OCI-LY7 (cell line): Measurements from ENCODE around the gene TCFL5. TPM values are rescaled to one million over a fixed set of nuclear protein-coding genes. Genes with fewer than 3 reads are reported as not detected.

Source experiments
- BruUV-seq: library from RNA; stranded (reverse); fragments of 400-500 nt; replicated peaks from 2 replicates; lab custom pipeline; 2021; lab: Mats Ljungman, UMichigan
- CTCF ChIA-PET: fragments of 300-600 bp; sonication (Branson Sonifier 250); formaldehyde crosslinking; loops from one replicate; lab custom pipeline; 2022; ENCODE audit warnings: antibody characterized with exemption; ENCODE audit not compliant: unreplicated experiment; lab: Charles Lee
- POLR2A ChIA-PET: fragments of 300-600 bp; sonication (Branson Sonifier 250); formaldehyde crosslinking; loops from one replicate; lab custom pipeline; 2022; ENCODE audit warnings: antibody characterized with exemption; lab: Charles Lee
- DNase-seq: peaks from one replicate; pipeline ENCODE4 v3.0.0-alpha.2; 2015; ENCODE audit warnings: low spot score
- H2AFZ ChIP-seq: fragments of 200-600 bp; sonication (generic), shearing (Covaris generic); 2 replicates; pipeline ENCODE4 v1.6.1; 2014; ENCODE audit warnings: mild to moderate bottlenecking, antibody characterized with exemption, low read length, moderate library complexity
- H3K27ac ChIP-seq: fragments of 200-600 bp; sonication (generic); 2 replicates; pipeline ENCODE4 v1.5.1; 2014; ENCODE audit warnings: mixed run types, low read depth, mild to moderate bottlenecking, moderate library complexity, low read length, inconsistent platforms; ENCODE audit not compliant: poor library complexity, severe bottlenecking
- H3K36me3 ChIP-seq: fragments of 200-600 bp; sonication (generic); 2 replicates; pipeline ENCODE4 v1.6.1; 2014; ENCODE audit warnings: mild to moderate bottlenecking, antibody characterized with exemption, low read length, moderate library complexity, mixed read lengths; ENCODE audit not compliant: insufficient read depth
- H3K4me1 ChIP-seq: fragments of 200-600 bp; sonication (generic); 2 replicates; pipeline ENCODE4 v1.5.1; 2014; ENCODE audit warnings: mild to moderate bottlenecking, low read length; ENCODE audit not compliant: insufficient read depth, poor library complexity, severe bottlenecking
- H3K4me2 ChIP-seq: fragments of 200-600 bp; sonication (generic); 2 replicates; pipeline ENCODE4 v1.6.1; 2014; ENCODE audit warnings: mild to moderate bottlenecking, low read length
- H3K4me3 ChIP-seq: fragments of 200-600 bp; sonication (generic); 2 replicates; pipeline ENCODE4 v1.5.1; 2014; ENCODE audit warnings: mild to moderate bottlenecking, low read depth, low read length; ENCODE audit not compliant: poor library complexity, severe bottlenecking
- H3K79me2 ChIP-seq: fragments of 200-600 bp; sonication (generic); 2 replicates; pipeline ENCODE4 v1.6.1; 2016; ENCODE audit warnings: low read depth, mild to moderate bottlenecking, low read length, moderate library complexity, mixed read lengths; ENCODE audit not compliant: insufficient read depth
- H3K9me2 ChIP-seq: fragments of 200-600 bp; sonication (generic); 2 replicates; pipeline ENCODE4 v1.6.1; 2016; ENCODE audit warnings: mild to moderate bottlenecking, low read length, mixed read lengths; ENCODE audit not compliant: insufficient read depth
- H3K9me3 ChIP-seq: fragments of 200-600 bp; sonication (generic); 2 replicates; pipeline ENCODE4 v1.6.1; 2014; ENCODE audit warnings: mild to moderate bottlenecking, mixed run types, low read length, mixed read lengths
- H4K20me1 ChIP-seq: fragments of 200-600 bp; sonication (generic); 2 replicates; pipeline ENCODE4 v1.6.1; 2014; ENCODE audit warnings: mild to moderate bottlenecking, antibody characterized with exemption, low read length, moderate library complexity, mixed read lengths; ENCODE audit not compliant: insufficient read depth
- EZH2phosphoT487 ChIP-seq: fragments of 200-600 bp; sonication (generic); IDR thresholded peaks from 2 replicates; pipeline ENCODE4 v1.6.1; 2018; ENCODE audit warnings: low read depth, borderline replicate concordance, mild to moderate bottlenecking, mixed run types, antibody characterized with exemption, low read length, moderate library complexity, mixed read lengths
- intact Hi-C: fragments of 100-400 bp; cut with micrococcal nuclease; formaldehyde crosslinking; loops from one replicate; pipeline ENCODE4 v1.10.0; 2022; ENCODE audit not compliant: unreplicated experiment
- total RNA-seq, 2 experiments: library from RNA; depleted of rRNA in 1 of 2; stranded (reverse); fragments of >200 nt in 1 of 2; shearing (Covaris generic) in 1 of 2; gene quantifications; 2 replicates each; pipeline ENCODE4 v1.2.3, GENCODE V29; 2014 to 2022
- TF ChIP-seq, protein P1 (sequence below): fragments of 200-600 bp; sonication (generic); conservative IDR thresholded peaks from 2 replicates; pipeline ENCODE4 v1.5.1; 2014; ENCODE audit warnings: mild to moderate bottlenecking, antibody characterized with exemption, low read length, moderate library complexity, mixed read lengths

The TCFL5 gene
- total RNA-seq, 2 experiments from 2014 or later: 8.7 to 9.5 TPM

DNA sequence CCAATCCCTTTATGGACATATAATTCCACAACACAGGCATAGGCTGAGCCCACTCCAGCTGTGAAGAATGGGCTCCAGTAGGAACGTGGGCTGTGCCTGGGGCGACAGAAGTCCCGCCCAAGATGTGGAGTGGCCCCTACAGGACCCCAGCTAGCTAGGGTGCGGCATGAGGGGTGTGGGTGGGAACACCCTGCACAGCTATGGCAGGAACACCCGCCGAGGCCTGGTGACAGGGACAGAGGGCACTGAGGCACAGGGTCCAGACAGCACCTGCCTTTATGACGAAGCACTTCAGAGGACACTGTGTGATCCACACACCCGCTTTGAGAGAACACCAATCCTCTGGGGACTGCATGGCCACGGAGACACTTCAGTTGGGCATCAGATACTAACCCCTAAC, 28.2 kb upstream of the TCFL5 start:
- ChIA-PET CTCF (no interaction called here), POLR2A (interaction anchor here (1.1 kb wide), 1 partner anchor 28 kb away, joined by 4 read pairs; no protein-coding TSS in a partner anchor)
- no TSS peak for BruUV-seq
- no peak overlapping the region for H3K4me3 ChIP-seq
- no peak overlapping the region for H2AFZ ChIP-seq
- no peak overlapping the region for H3K4me2 ChIP-seq
- H3K9me2 ChIP-seq: no peaks in the 10 kb centered on the region
- intact Hi-C loops: no loop called here
- no peaks in the 10 kb centered on the region for H3K79me2 ChIP-seq
- peaks cover 100% of the 10 kb centered on the region for H3K36me3 ChIP-seq
- H3K27ac ChIP-seq: no peak overlapping the region
- no peaks in the 10 kb centered on the region for H3K9me3 ChIP-seq
- H3K4me1 ChIP-seq: no peaks in the 10 kb centered on the region
- no peaks in the 10 kb centered on the region for H4K20me1 ChIP-seq
- TF ChIP-seq, protein P1, sequence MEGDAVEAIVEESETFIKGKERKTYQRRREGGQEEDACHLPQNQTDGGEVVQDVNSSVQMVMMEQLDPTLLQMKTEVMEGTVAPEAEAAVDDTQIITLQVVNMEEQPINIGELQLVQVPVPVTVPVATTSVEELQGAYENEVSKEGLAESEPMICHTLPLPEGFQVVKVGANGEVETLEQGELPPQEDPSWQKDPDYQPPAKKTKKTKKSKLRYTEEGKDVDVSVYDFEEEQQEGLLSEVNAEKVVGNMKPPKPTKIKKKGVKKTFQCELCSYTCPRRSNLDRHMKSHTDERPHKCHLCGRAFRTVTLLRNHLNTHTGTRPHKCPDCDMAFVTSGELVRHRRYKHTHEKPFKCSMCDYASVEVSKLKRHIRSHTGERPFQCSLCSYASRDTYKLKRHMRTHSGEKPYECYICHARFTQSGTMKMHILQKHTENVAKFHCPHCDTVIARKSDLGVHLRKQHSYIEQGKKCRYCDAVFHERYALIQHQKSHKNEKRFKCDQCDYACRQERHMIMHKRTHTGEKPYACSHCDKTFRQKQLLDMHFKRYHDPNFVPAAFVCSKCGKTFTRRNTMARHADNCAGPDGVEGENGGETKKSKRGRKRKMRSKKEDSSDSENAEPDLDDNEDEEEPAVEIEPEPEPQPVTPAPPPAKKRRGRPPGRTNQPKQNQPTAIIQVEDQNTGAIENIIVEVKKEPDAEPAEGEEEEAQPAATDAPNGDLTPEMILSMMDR: no peak
- TF ChIP-seq EZH2phosphoT487: no peak
- no peak for DNase-seq

DNA sequence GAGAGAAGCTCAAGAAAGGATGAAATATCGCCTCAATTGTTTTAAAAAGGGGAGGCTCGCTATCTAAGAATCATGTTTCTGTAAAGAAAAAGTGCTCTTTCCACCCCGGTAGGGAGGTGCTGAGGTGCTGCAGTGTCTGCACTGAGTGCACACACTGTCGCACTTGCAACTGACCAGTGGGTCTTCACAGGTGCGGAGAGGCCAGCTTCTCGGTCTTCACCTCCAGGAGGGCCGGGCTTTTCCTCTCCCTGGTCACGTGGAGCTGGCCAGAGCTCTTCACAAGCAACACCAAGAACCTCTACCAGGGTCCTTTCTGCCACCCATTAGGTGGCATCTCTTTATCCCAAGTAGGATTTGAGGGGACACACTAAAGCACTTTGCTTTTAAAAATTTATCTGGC, 27.8 kb upstream of the TCFL5 start:
- Histone ChIP-seq H3K9me2 (no peaks in the 10 kb centered on the region), H3K4me3 (no peak overlapping the region), H3K36me3 (peaks cover 95% of the 10 kb centered on the region), H3K79me2 (no peaks in the 10 kb centered on the region), H4K20me1 (no peaks in the 10 kb centered on the region), H2AFZ (no peak overlapping the region), H3K27ac (no peak overlapping the region), H3K4me1 (no peaks in the 10 kb centered on the region), H3K4me2 (no peak overlapping the region), H3K9me3 (no peaks in the 10 kb centered on the region)
- DNase-seq: no peak
- POLR2A ChIA-PET: no interaction called here
- no peak for TF ChIP-seq EZH2phosphoT487
- TF ChIP-seq, protein P1: no peak
- intact Hi-C loops: no loop called here
- CTCF ChIA-PET: no interaction called here
- BruUV-seq: no TSS peak

DNA sequence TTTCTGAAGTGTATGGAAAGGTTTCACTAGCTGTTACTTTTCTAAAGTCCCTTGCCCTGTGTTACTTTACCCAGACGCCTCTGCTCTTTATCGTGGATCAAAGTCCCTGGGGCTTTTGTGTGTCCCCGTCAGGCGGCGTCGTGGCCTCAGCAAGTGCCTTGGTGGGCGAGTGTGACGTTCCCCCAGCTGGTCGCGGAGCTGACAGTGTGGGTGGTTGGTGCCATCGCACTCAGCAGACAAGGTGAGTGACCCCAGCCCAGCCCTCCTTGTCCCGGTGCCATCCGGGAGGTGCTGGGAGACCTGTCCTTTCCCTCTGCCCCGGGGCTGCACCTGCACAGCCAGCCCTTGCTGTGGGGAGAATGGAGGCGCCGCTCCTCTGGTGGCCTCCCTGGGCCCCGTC, 27.3 kb upstream of the TCFL5 start:
- CTCF ChIA-PET: no interaction called here
- no peaks in the 10 kb centered on the region for H3K79me2 ChIP-seq
- no peaks in the 10 kb centered on the region for H3K9me2 ChIP-seq
- H3K36me3 ChIP-seq: peaks cover 90% of the 10 kb centered on the region
- no peaks in the 10 kb centered on the region for H4K20me1 ChIP-seq
- intact Hi-C loops: no loop called here
- H2AFZ ChIP-seq: no peak overlapping the region
- BruUV-seq: no TSS peak
- TF ChIP-seq, protein P1: no peak
- no peak for TF ChIP-seq EZH2phosphoT487
- H3K4me2 ChIP-seq: no peak overlapping the region
- H3K27ac ChIP-seq: no peak overlapping the region
- no peaks in the 10 kb centered on the region for H3K9me3 ChIP-seq
- no peak for DNase-seq
- POLR2A ChIA-PET: no interaction called here
- H3K4me1 ChIP-seq: no peaks in the 10 kb centered on the region
- no peak overlapping the region for H3K4me3 ChIP-seq
